Measurements from ENCODE around the gene CYSTM1. TPM values are rescaled to one million over a fixed set of nuclear protein-coding genes. Genes with fewer than 3 reads are reported as not detected.

Gene CYSTM1
- total and polyA plus RNA-seq, 2 donors (not counting 1 experiment from before 2014, with no cell fraction given): 6.2 to 17.0 TPM

DNA sequence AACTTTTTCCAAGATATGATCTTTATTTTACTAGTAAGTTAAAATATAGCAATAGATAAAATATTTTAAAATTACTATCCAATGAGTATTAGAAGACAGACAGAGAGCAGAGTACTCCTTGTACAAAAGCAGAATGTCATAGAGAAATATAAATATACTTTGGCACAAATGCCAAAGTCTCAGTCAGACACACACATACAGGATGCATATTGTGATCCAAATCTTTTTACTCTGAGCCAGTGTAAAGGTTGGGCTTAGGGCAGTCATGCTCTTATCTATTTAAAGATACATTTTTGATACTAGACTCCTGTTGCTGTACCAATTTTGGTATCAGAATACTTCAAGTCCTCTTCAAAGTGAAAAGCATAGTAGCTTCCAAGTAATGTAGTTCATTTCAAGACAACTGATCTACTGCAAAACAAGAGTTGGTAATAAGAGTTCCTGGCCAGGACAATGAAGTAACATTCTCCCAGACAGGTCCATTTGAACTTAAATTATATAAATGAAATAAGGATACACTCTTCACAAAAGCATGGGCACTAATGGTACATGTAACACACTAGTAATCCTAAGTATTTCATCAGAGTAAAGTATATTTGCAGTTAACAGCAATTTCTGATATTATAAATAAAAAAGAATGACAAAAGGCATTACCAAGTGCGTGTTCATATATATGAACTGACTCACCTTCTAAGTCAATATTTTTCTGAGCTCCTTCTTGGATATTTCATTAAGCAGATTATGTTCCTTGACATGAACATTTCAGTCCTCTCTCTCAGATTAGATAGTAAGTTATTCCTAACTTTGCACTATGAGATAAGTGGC, 117.4 kb downstream of the CYSTM1 start:
- no peak overlapping the region for H3K4me3 Mint-ChIP-seq
- no peaks in the 10 kb centered on the region for H3K9me3 ChIP-seq (ENCODE audit: control extremely low read depth in 1 of 3, control insufficient read depth in 2 of 3, insufficient read depth in 1 of 3, low read length in 2 of 3)
- no peak overlapping the region for H3K9ac ChIP-seq (ENCODE audit: low read length)
- no peaks in the 10 kb centered on the region for H3K9me3 Mint-ChIP-seq (ENCODE audit: insufficient read depth)
- TF ChIP-seq, protein P1, sequence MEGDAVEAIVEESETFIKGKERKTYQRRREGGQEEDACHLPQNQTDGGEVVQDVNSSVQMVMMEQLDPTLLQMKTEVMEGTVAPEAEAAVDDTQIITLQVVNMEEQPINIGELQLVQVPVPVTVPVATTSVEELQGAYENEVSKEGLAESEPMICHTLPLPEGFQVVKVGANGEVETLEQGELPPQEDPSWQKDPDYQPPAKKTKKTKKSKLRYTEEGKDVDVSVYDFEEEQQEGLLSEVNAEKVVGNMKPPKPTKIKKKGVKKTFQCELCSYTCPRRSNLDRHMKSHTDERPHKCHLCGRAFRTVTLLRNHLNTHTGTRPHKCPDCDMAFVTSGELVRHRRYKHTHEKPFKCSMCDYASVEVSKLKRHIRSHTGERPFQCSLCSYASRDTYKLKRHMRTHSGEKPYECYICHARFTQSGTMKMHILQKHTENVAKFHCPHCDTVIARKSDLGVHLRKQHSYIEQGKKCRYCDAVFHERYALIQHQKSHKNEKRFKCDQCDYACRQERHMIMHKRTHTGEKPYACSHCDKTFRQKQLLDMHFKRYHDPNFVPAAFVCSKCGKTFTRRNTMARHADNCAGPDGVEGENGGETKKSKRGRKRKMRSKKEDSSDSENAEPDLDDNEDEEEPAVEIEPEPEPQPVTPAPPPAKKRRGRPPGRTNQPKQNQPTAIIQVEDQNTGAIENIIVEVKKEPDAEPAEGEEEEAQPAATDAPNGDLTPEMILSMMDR (IDR thresholded peaks at IDR 0.05): no peak
- no peak for TF ChIP-seq EZH2 (IDR thresholded peaks at IDR 0.05; ENCODE audit: borderline replicate concordance, insufficient read depth, low read depth, low read length, poor library complexity, severe bottlenecking)
- no peak overlapping the region for H3K27ac Mint-ChIP-seq
- no peak overlapping the region for H2AFZ ChIP-seq (ENCODE audit: insufficient read depth, low read depth, low read length, poor library complexity, severe bottlenecking)
- no peaks in the 10 kb centered on the region for H4K20me1 ChIP-seq (ENCODE audit: control insufficient read depth, insufficient read depth, low read length, poor library complexity, severe bottlenecking)
- no peak overlapping the region for H3K27ac ChIP-seq (ENCODE audit: low read length in 2 of 2)
- peaks cover 0 to 4% of the 10 kb centered on the region in 2 experiments for H3K36me3 ChIP-seq (replicated peaks in 1 of 2; ENCODE audit: control extremely low read depth in 1 of 2, control insufficient read depth in 1 of 2, extremely low read depth in 1 of 2, insufficient read depth in 2 of 2, low read length in 1 of 2)
- peaks cover 0 to 10% of the 10 kb centered on the region in 2 donors for H3K4me1 ChIP-seq (ENCODE audit: control insufficient read depth in 2 of 2, insufficient read depth in 2 of 2, low read length in 2 of 2)
- H3K4me3 ChIP-seq (ENCODE audit: control extremely low read depth in 1 of 5, extremely low read depth in 1 of 5, insufficient read depth in 1 of 5, low read depth in 2 of 5, low read length in 4 of 5): no peak overlapping the region
- H3K79me2 ChIP-seq (ENCODE audit: control insufficient read depth, insufficient read depth, low read length): peaks cover 80% of the 10 kb centered on the region
- H3K4me2 ChIP-seq (replicated peaks; ENCODE audit: low read depth, low read length, poor library complexity, severe bottlenecking): no peak overlapping the region
- ATAC-seq (ENCODE audit: low read depth) (no peak), DNase-seq (no peak)
- H3K27me3 Mint-ChIP-seq: no peaks in the 10 kb centered on the region
- WGBS (ENCODE audit: insufficient coverage): no CpG with 5 or more reads among the region's 1 CpG
- H3K4me1 Mint-ChIP-seq: peaks cover 22% of the 10 kb centered on the region
- POLR2A ChIA-PET: no interaction called here
- H3K27me3 ChIP-seq (replicated peaks in 1 of 4; ENCODE audit: control extremely low read depth in 1 of 4, control insufficient read depth in 3 of 4, insufficient read depth in 4 of 4, low read length in 3 of 4): no peaks in the 10 kb centered on the region
- intact Hi-C loops (cut with micrococcal nuclease): no loop called here
- CTCF ChIA-PET: no interaction called here

Other genes starting within 250 kb of the CYSTM1 start
- gene NRG2, start 131.9 kb upstream of the CYSTM1 start, total RNA-seq: 0.15 and 0.22 TPM in 2 replicates
- gene NRG2, start 131.9 kb upstream of the CYSTM1 start, polyA plus RNA-seq: 0.09 and 0.13 TPM in 2 replicates
- 23.5 and 26.0 TPM in 2 replicates for gene PURA, start 61.1 kb upstream of the CYSTM1 start, total RNA-seq
- gene PURA, start 61.1 kb upstream of the CYSTM1 start, polyA plus RNA-seq: 2.2 and 2.3 TPM in 2 replicates
- gene IGIP, start 49.3 kb upstream of the CYSTM1 start, total RNA-seq: 9.9 and 10.0 TPM in 2 replicates
- gene IGIP, start 49.3 kb upstream of the CYSTM1 start, polyA plus RNA-seq: 0.98 and 1.3 TPM in 2 replicates
- gene PFDN1, start 127.9 kb downstream of the CYSTM1 start, total RNA-seq: 29.8 and 30.3 TPM in 2 replicates
- 28.1 and 31.2 TPM in 2 replicates for gene PFDN1, start 127.9 kb downstream of the CYSTM1 start, polyA plus RNA-seq
- gene HBEGF, start 171.4 kb downstream of the CYSTM1 start, total RNA-seq: 0.61 and 0.89 TPM in 2 replicates
- gene HBEGF, start 171.4 kb downstream of the CYSTM1 start, polyA plus RNA-seq: 1.8 and 2.4 TPM in 2 replicates
- not detected in 2 replicates for gene SLC4A9, start 185.0 kb downstream of the CYSTM1 start, total RNA-seq
- 0.10 and 0.33 TPM in 2 replicates for gene SLC4A9, start 185.0 kb downstream of the CYSTM1 start, polyA plus RNA-seq
- gene ANKHD1, start 226.6 kb downstream of the CYSTM1 start, total RNA-seq: 244 and 246 TPM in 2 replicates
- gene ANKHD1, start 226.6 kb downstream of the CYSTM1 start, polyA plus RNA-seq: 96.3 and 131 TPM in 2 replicates

Measured in B cell (primary cell).